Subcutaneous adipose tissue (tissue), 4 donors: Measurements from ENCODE around the gene IFNL2. TPM values are rescaled to one million over a fixed set of nuclear protein-coding genes. Genes with fewer than 3 reads are reported as not detected.

Experiments used
- total RNA-seq, 4 donors: library from RNA; depleted of rRNA; stranded (reverse); fragments of >200 nt; gene quantifications; one replicate each; pipeline ENCODE4 v1.1.0, GENCODE V29; 2016
- TF ChIP-seq, protein P1 (sequence below): fragments of 450-650 bp; IDR thresholded peaks from one replicate; pipeline ENCODE4 v1.5.1; 2016; ENCODE audit warnings: low read depth, mild to moderate bottlenecking, control low read depth, antibody characterized with exemption, moderate library complexity

IFNL2 gene
- total RNA-seq, 4 donors from 2014 or later = not detected

- TF ChIP-seq, protein P1, sequence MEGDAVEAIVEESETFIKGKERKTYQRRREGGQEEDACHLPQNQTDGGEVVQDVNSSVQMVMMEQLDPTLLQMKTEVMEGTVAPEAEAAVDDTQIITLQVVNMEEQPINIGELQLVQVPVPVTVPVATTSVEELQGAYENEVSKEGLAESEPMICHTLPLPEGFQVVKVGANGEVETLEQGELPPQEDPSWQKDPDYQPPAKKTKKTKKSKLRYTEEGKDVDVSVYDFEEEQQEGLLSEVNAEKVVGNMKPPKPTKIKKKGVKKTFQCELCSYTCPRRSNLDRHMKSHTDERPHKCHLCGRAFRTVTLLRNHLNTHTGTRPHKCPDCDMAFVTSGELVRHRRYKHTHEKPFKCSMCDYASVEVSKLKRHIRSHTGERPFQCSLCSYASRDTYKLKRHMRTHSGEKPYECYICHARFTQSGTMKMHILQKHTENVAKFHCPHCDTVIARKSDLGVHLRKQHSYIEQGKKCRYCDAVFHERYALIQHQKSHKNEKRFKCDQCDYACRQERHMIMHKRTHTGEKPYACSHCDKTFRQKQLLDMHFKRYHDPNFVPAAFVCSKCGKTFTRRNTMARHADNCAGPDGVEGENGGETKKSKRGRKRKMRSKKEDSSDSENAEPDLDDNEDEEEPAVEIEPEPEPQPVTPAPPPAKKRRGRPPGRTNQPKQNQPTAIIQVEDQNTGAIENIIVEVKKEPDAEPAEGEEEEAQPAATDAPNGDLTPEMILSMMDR = no peak
Measured at GRCh38 chr19:39310558-39311311, 42.5 kb downstream of the IFNL2 start.

GRCh38 chr19:39314016-39314728 is 46.0 kb downstream of the IFNL2 start:
- TF ChIP-seq, protein P1 = no peak

DNA sequence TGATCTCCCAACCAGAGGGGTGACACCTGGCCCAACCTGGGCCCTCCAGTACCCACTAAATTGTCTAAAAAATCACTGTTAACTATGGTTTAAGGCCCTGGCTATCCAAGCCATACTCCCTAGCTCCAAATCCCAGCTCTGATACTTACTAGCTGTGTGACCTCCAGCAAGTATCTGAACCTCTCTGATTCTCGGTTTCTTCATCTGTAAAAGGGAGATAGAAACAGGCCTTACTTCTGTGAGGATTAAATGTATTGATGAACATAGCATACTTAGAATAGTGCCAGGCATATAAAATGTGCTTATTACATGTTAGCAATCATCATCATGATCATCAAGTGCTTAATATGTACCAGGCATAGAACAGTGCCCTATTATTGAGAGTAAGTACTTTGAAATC is 47.7 kb downstream of the IFNL2 start:
- TF ChIP-seq, protein P1 = no peak

DNA sequence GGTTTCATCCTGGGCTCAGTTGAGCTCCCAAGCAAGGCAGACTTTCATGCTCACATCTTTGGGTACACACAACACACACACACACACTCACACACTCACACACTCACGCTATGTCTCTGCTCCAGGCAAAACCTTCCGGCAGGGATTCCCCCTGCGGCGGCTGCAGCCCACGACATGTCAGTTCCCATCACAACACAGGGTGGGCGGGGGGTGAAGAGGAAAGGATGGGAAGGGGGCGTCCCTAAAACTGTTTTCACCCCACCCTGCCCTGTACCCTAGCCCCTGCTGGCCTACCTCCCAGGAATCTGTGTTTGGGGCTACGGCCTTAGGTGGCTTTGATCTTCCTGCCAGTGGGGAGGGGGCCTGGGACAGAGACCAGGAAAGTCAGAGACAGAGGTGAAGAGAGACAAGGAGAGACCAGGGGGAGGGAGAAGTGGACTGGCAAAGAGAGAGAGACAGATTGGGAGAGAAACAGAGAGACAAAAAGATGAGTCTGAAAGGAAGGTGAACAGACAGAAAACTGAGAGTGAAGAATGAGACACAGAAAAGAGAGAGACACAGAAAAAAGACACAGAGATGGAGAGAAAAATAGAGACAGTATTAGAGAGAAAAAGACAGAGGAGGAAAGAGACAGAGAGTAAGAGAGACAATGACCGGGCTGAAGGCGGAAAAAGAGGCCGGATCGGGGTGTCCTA is 48.6 kb downstream of the IFNL2 start:
- TF ChIP-seq, protein P1 = no peak

DNA sequence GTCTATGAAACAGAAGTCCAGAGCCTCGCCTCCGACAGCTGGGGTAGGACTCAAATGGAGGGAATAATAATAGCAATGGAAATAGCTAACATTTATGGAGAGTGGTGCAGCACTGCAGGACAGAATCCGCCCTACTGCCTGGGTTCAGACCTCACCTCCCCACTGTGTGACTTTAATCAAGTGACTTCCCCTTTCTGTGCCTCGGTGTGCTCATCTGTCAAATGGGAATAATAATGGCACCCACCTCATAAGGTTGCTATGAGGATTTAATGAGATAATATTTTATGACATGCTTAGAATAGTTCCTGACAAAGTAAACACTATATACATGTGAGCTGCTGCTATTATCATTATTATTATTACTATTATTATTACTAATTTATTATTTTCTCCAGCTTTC is 49.3 kb downstream of the IFNL2 start:
- TF ChIP-seq, protein P1 = no peak

DNA sequence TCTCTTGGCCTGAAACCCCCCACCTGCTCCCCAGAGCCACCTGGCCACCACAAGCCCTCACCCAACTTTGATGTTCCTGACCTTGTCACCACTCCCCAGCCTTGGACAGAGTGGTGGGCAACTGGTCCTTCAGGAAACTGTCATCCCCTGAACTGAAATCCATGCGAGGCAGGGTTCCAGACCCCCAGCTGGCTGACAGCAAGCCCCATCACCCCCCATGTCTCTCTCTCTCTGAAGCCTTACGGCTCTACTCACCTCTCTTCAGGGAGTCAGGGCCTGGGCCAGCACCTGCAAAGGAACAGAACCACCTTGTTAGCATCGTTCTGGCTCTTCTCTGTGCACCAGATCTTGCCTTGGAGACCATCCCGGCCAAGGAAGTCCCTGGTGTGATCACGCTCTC is 49.9 kb downstream of the IFNL2 start:
- TF ChIP-seq, protein P1 = no peak

DNA sequence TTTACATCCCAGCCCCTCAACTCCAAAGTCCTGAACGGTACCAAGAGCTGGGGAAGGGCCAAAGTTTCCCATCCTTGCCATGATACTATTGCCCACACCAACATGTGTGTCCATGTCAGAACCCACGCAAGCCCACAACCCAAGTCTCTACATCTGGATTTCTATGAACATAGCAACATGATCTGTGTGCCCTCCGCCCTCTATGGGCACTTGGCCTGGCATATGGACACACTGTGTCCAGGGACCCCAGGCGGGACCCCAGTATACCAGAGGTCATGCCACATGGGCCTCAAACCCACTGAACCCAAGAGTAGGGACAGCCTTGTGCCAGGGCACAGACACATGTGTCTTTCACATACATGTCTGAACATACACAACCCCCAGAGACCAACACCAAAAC is 50.5 kb downstream of the IFNL2 start:
- TF ChIP-seq, protein P1 = no peak
